Ascending aorta (tissue), 2 donors: ENCODE data around the gene DDX11. TPM values are rescaled to one million over a fixed set of nuclear protein-coding genes. Genes with fewer than 3 reads are reported as not detected.
"Not testable (repeated sequence)": the region's sequence is repeated elsewhere in the genome, so short reads cannot be mapped to it uniquely, and the experiment has no call there.

ENCODE experiments used
- DNase-seq, 2 donors: peaks; one replicate each; pipeline ENCODE4 v3.0.0-alpha.2; 2019; ENCODE audit warnings: low spot score in 2 of 2
- H3K27ac ChIP-seq, 2 donors: fragments of 200-600 bp; sonication (generic); one replicate each; pipeline ENCODE4 v1.5.1; 2016 to 2017; ENCODE audit warnings: mild to moderate bottlenecking in 1 of 2
- H3K27me3 ChIP-seq: fragments of 200-600 bp; sonication (generic); one replicate; pipeline ENCODE4 v1.5.1; 2017
- H3K36me3 ChIP-seq, 2 donors: fragments of 200-600 bp; sonication (generic); one replicate each; pipeline ENCODE4 v1.5.1; 2016
- H3K4me1 ChIP-seq, 2 donors: fragments of 200-600 bp; sonication (generic); one replicate each; pipeline ENCODE4 v1.5.1; 2016 to 2017; ENCODE audit warnings: mild to moderate bottlenecking in 1 of 2
- H3K4me3 ChIP-seq, 2 donors: fragments of 200-600 bp; sonication (generic); one replicate each; pipeline ENCODE4 v1.5.1; 2016 to 2017; ENCODE audit warnings: mild to moderate bottlenecking in 1 of 2
- H3K9me3 ChIP-seq, 2 donors: fragments of 200-600 bp; sonication (generic); one replicate each; pipeline ENCODE4 v1.5.1; 2016
- intact Hi-C: fragments of 100-400 bp; cut with DNase I; formaldehyde crosslinking; loops from one replicate; pipeline ENCODE4 v1.15.1; 2023
- total RNA-seq: library from RNA; depleted of rRNA; stranded (reverse); fragments of >200 nt; gene quantifications from one replicate; pipeline ENCODE4 v1.1.0, GENCODE V29; 2016
- TF ChIP-seq, protein P1 (sequence below), 3 experiments: fragments of 200-600 bp in 2 of 3; fragments of 450-650 bp in 1 of 3; sonication (generic) in 2 of 3; IDR thresholded peaks; one replicate each; pipeline ENCODE4 v1.5.1; 2016 to 2019; ENCODE audit warnings: antibody characterized with exemption in 3 of 3, mild to moderate bottlenecking in 1 of 3, moderate library complexity in 1 of 3

Gene DDX11
- total RNA-seq, 1 donor from 2014 or later: 27.9 TPM

- Histone ChIP-seq H3K4me1 (peaks cover 0 to 14% of the 10 kb centered on the region in 2 donors), H3K27me3 (peaks cover 5% of the 10 kb centered on the region), H3K4me3 (peak overlapping the region; percentile 44 to 55), H3K36me3 (no peaks in the 10 kb centered on the region), H3K9me3 (no peaks in the 10 kb centered on the region), H3K27ac (no peak overlapping the region)
- TF ChIP-seq, protein P1, sequence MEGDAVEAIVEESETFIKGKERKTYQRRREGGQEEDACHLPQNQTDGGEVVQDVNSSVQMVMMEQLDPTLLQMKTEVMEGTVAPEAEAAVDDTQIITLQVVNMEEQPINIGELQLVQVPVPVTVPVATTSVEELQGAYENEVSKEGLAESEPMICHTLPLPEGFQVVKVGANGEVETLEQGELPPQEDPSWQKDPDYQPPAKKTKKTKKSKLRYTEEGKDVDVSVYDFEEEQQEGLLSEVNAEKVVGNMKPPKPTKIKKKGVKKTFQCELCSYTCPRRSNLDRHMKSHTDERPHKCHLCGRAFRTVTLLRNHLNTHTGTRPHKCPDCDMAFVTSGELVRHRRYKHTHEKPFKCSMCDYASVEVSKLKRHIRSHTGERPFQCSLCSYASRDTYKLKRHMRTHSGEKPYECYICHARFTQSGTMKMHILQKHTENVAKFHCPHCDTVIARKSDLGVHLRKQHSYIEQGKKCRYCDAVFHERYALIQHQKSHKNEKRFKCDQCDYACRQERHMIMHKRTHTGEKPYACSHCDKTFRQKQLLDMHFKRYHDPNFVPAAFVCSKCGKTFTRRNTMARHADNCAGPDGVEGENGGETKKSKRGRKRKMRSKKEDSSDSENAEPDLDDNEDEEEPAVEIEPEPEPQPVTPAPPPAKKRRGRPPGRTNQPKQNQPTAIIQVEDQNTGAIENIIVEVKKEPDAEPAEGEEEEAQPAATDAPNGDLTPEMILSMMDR (IDR thresholded peaks at IDR 0.05): peak in 1 of 3 experiments; percentile 13
- DNase-seq: no peak
- intact Hi-C loops: no loop called here
Observed at GRCh38 chr12:31117203-31118011, 43.7 kb downstream of the DDX11 start.

- peak overlapping the region; percentile 7 to 55 for H3K4me3 ChIP-seq
- peaks cover 5% of the 10 kb centered on the region for H3K27me3 ChIP-seq
- intact Hi-C loops: no loop called here
- no peaks in the 10 kb centered on the region for H3K36me3 ChIP-seq
- H3K4me1 ChIP-seq: peaks cover 0 to 14% of the 10 kb centered on the region in 2 donors
- H3K27ac ChIP-seq: no peak overlapping the region
- TF ChIP-seq, protein P1 (IDR thresholded peaks at IDR 0.05): no peak
- DNase-seq: no peak
- no peaks in the 10 kb centered on the region for H3K9me3 ChIP-seq
Observed at GRCh38 chr12:31118347-31119191, 44.9 kb downstream of the DDX11 start.

- TF ChIP-seq, protein P1 (IDR thresholded peaks at IDR 0.05): no peak
- H3K27ac ChIP-seq: no peak overlapping the region
- H3K4me3 ChIP-seq: peak overlapping the region; percentile 7 to 55
- DNase-seq: no peak
- peaks cover 5% of the 10 kb centered on the region for H3K27me3 ChIP-seq
- H3K4me1 ChIP-seq: peaks cover 0 to 14% of the 10 kb centered on the region in 2 donors
- intact Hi-C loops: no loop called here
- no peaks in the 10 kb centered on the region for H3K9me3 ChIP-seq
- no peaks in the 10 kb centered on the region for H3K36me3 ChIP-seq
Observed at GRCh38 chr12:31119192-31119802, 45.6 kb downstream of the DDX11 start.

GRCh38 chr12:31119803-31120211 is 46.1 kb downstream of the DDX11 start:
- no peaks in the 10 kb centered on the region for H3K9me3 ChIP-seq
- H3K27ac ChIP-seq: no peak overlapping the region
- peaks cover 0 to 14% of the 10 kb centered on the region in 2 donors for H3K4me1 ChIP-seq
- no peak for DNase-seq
- no peak overlapping the region for H3K4me3 ChIP-seq
- TF ChIP-seq, protein P1 (IDR thresholded peaks at IDR 0.05): no peak
- intact Hi-C loops: no loop called here
- H3K36me3 ChIP-seq: no peaks in the 10 kb centered on the region
- peaks cover 5% of the 10 kb centered on the region for H3K27me3 ChIP-seq

DNA sequence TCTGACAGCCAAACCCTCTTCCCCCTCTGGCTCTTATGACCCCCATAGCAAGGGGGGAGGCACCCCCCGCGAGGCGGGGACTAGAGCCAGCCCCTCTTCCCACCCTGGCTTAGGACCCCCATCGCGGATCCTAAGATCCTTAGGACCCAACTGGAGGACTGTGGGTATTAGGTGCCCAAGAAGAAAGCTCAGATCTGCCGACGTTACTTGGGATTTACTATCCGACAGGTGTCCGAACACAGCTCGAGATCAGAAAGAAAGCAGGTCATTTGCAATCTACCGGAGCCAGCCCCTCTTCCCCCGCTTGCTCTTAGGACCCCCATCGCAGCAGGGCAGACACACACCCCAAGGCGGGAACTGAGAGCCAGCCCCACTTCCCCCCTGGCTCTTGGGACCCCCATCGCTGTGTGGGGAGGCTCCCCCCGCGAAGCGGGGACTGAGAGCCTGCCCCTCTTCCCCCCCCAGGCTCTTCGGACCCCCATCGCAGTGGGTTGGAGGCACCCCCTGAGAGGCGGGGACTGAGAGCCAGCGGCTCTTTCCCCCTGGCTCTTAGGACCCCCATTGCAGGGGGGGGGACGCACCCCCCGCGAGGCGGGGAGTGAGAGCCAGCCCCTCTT is 46.8 kb downstream of the DDX11 start:
- no peak overlapping the region for H3K27ac ChIP-seq

DNA sequence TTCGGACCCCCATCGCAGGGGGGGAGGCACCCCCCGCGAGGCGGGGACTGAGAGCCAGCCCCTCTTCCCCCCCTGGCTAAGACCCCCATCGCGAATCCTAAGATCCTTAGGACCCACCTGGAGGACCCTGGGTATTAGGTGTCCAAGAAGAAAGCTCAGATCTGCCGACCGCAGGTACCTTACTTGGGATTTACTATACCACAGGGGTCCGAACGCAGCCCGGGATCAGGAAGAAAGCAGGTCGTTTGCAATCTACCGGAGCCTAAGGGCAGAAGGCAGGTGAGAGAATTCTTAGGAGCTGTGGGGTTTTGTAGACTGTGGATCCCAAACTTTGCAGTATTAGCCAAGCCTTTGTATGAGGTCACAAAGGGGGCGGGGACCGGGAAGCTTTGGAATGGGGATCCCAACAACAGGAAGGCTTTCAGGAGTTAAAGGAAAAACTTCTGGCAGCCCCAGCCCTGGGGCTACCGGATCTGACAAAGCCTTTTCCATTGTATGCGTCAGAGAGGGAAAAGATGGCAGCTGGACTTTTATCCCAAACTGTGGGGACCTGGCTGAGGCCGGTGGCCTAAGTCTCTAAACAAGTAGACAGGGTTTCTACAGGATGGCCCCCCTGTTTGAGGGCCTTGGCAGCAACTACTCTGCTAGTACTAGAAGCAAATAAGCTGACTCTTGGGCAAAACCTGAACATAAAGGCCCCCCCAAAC is 47.5 kb downstream of the DDX11 start:
- H3K4me3 ChIP-seq, DNase-seq, H3K27ac ChIP-seq, H3K36me3 ChIP-seq, H3K27me3 ChIP-seq, intact Hi-C loops, H3K9me3 ChIP-seq: not testable (repeated sequence)
- H3K4me1 ChIP-seq: peaks cover 0 to 14% of the 10 kb centered on the region in 2 donors

More for the DNA sequence above, 46.8 kb downstream of the DDX11 start:
- H3K27me3 ChIP-seq: peaks cover 5% of the 10 kb centered on the region
- H3K9me3 ChIP-seq: no peaks in the 10 kb centered on the region
- no peak overlapping the region for H3K4me3 ChIP-seq
- peaks cover 0 to 14% of the 10 kb centered on the region in 2 donors for H3K4me1 ChIP-seq
- TF ChIP-seq, protein P1 (IDR thresholded peaks at IDR 0.05): no peak
- no peaks in the 10 kb centered on the region for H3K36me3 ChIP-seq
- DNase-seq: no peak
- intact Hi-C loops: no loop called here
